Body of pancreas (tissue), 4 donors: Measurements from ENCODE around the gene RAI1. TPM values are rescaled to one million over a fixed set of nuclear protein-coding genes. Genes with fewer than 3 reads are reported as not detected.
A peak's percentile ranks its signal among the peaks of the same experiment; 100 is the strongest.

Source experiments
- ATAC-seq: fragments of 150-250 bp; one replicate; pipeline ENCODE4 v1.9.1; 2016
- DNase-seq, 4 donors: peaks; one replicate each; pipeline ENCODE4 v3.0.0-alpha.2; 2019
- H3K27ac ChIP-seq, 4 donors: fragments of 200-600 bp; sonication (generic); 1 replicate in 3 of 4; 2 replicates in 1 of 4; pipeline versions ENCODE4 v1.5.1 to v1.6.1; 2016 to 2019; ENCODE audit warnings: mild to moderate bottlenecking in 1 of 4, mixed read lengths in 1 of 4, moderate library complexity in 1 of 4
- H3K27me3 ChIP-seq, 2 donors: fragments of 200-600 bp; sonication (generic); one replicate each; pipeline ENCODE4 v1.6.0; 2016; ENCODE audit warnings: mild to moderate bottlenecking in 1 of 2
- H3K36me3 ChIP-seq, 2 donors: fragments of 200-600 bp; sonication (generic); replicated peaks in 1 of 2; 2 replicates each; pipeline ENCODE4 v1.5.1; 2016; ENCODE audit warnings: low read depth in 2 of 2; ENCODE audit not compliant: insufficient read depth in 1 of 2
- H3K4me1 ChIP-seq: fragments of 200-600 bp; sonication (generic); one replicate; pipeline ENCODE4 v1.6.0; 2016
- H3K4me3 ChIP-seq, 2 donors: fragments of 200-600 bp; sonication (generic); 1 replicate in 1 of 2; 2 replicates in 1 of 2; pipeline ENCODE4 v1.5.1; 2016 to 2019
- H3K9me3 ChIP-seq, 3 donors: fragments of 200-600 bp; sonication (generic); 1 replicate in 2 of 3; 2 replicates in 1 of 3; pipeline ENCODE4 v1.5.1; 2016
- POLR2A ChIP-seq, 3 donors: fragments of 450-650 bp; IDR thresholded peaks; one replicate each; pipeline ENCODE4 v1.6.1; 2016; ENCODE audit warnings: antibody characterized with exemption in 3 of 3, mild to moderate bottlenecking in 2 of 3
- WGBS, 2 donors: methylation state at CpG; one replicate each; pipeline ENCODE4 v1.1.5; 2017; 5-methylcytosine and 5-hydroxymethylcytosine counted together
- intact Hi-C: fragments of 100-400 bp; cut with DNase I; formaldehyde crosslinking; loops from one replicate; pipeline ENCODE4 v1.15.1; 2023
- total RNA-seq, 2 donors: library from RNA; depleted of rRNA; stranded (reverse); fragments of >200 nt; gene quantifications; one replicate each; pipeline ENCODE4 v1.1.0, GENCODE V29; 2016
- TF ChIP-seq, protein P1 (sequence below), 7 experiments: fragments of 450-650 bp in 4 of 7; fragments of 200-600 bp in 3 of 7; sonication (generic) in 3 of 7; IDR thresholded peaks; one replicate each; pipeline ENCODE4 v1.5.1; 2016 to 2019; ENCODE audit warnings: antibody characterized with exemption in 7 of 7

The RAI1 gene
- total RNA-seq, 2 donors from 2014 or later, result 16.3 to 41.5 TPM

DNA sequence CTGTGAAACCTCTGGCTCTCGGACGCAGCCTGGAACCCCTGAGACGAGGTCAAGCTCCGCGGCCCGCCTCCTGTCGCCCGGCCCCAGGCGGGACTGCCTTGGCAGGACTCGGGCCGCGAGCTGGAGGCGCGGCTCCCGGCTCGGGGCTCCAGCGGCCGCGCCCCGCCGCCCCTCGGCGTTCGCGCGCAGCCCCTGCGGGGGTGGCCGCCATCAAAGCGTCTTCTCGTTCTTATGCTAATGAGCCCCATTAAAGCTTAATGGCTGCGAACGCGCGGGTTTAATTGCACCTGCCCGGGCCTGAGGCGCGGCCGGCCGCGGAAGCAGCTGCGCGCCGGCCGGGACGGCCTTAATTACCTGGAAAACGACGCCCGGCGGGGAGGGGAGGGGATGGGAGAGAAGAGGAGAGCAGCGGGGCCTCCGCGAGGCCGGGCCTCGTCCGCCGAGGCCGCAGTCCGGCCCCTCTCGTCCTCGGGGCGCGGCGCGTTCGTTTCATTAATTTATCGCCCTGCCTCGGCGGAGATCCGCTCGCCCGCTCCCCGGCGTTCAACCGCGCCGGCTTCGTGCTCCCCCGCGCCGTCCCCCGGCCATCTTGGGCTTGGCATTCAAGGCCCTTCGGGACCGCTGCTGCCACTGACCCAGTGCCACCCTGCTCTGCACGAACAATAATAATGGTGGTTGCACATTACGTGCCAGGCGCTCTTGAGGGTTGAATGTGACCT is 19.2 kb downstream of the RAI1 start:
- Histone ChIP-seq H3K36me3 (no peaks in the 10 kb centered on the region), H3K27me3 (no peaks in the 10 kb centered on the region), H3K4me1 (peaks cover 86% of the 10 kb centered on the region), H3K27ac (peak overlapping the region; percentile 36 to 97 (median 86)), H3K9me3 (no peaks in the 10 kb centered on the region), H3K4me3 (no peak overlapping the region)
- TF ChIP-seq, protein P1, sequence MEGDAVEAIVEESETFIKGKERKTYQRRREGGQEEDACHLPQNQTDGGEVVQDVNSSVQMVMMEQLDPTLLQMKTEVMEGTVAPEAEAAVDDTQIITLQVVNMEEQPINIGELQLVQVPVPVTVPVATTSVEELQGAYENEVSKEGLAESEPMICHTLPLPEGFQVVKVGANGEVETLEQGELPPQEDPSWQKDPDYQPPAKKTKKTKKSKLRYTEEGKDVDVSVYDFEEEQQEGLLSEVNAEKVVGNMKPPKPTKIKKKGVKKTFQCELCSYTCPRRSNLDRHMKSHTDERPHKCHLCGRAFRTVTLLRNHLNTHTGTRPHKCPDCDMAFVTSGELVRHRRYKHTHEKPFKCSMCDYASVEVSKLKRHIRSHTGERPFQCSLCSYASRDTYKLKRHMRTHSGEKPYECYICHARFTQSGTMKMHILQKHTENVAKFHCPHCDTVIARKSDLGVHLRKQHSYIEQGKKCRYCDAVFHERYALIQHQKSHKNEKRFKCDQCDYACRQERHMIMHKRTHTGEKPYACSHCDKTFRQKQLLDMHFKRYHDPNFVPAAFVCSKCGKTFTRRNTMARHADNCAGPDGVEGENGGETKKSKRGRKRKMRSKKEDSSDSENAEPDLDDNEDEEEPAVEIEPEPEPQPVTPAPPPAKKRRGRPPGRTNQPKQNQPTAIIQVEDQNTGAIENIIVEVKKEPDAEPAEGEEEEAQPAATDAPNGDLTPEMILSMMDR (IDR thresholded peaks at IDR 0.05), result no peak
- TF ChIP-seq POLR2A (IDR thresholded peaks at IDR 0.05), result no peak
- no peak for ATAC-seq
- intact Hi-C loops, result no loop called here
- DNase-seq, result peak in 1 of 4 donors; percentile 35
- WGBS, 2 donors, result 37 to 63% methylated on average over 31 to 69 of the region's 86 CpGs

GRCh38 chr17:17701112-17701511 is 19.9 kb downstream of the RAI1 start:
- WGBS, 2 donors, result 75 to 95% methylated on average over 2 of the region's 2 CpGs
- Histone ChIP-seq H3K4me1 (peaks cover 80% of the 10 kb centered on the region), H3K4me3 (no peak overlapping the region)

DNA sequence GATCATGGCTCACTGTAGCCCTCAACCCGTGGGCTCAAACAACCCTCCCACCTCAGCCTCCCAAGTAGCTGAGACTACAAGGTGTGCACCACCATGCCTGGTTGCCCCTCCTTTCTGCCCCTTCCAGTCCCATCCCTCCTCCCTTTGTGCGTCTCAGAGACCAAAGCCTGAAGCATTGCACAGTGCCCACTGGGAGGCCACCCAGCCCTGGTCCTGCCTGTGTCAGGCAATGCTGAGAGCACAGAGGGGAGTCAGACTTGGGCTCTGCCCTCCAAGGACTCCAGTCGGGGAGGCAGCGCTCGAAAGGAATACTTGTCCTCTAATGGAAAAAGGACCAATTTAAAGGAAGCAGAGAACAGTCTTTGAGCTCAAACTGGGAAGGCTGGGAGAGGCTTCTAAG is 20.4 kb downstream of the RAI1 start:
- Histone ChIP-seq H3K27ac (peak overlapping the region in 2 of 4 donors; percentile 19 to 54), H3K36me3 (no peaks in the 10 kb centered on the region), H3K9me3 (no peaks in the 10 kb centered on the region), H3K4me1 (peaks cover 76% of the 10 kb centered on the region), H3K27me3 (no peaks in the 10 kb centered on the region), H3K4me3 (no peak overlapping the region)
- TF ChIP-seq, protein P1 (IDR thresholded peaks at IDR 0.05), result no peak
- TF ChIP-seq POLR2A (IDR thresholded peaks at IDR 0.05), result no peak
- ATAC-seq (no peak), DNase-seq (no peak)
- WGBS, 2 donors, result 88 to 92% methylated on average over 4 to 5 of the region's 5 CpGs
- intact Hi-C loops, result no loop called here

More at GRCh38 chr17:17701112-17701511, 19.9 kb downstream of the RAI1 start:
- no peaks in the 10 kb centered on the region for H3K9me3 ChIP-seq
- DNase-seq (no peak), ATAC-seq (no peak)
- no peaks in the 10 kb centered on the region for H3K27me3 ChIP-seq
- peak overlapping the region in 3 of 4 donors; percentile 36 to 97 (median 97) for H3K27ac ChIP-seq
- H3K36me3 ChIP-seq, result no peaks in the 10 kb centered on the region
- no peak for TF ChIP-seq POLR2A (IDR thresholded peaks at IDR 0.05)
- TF ChIP-seq, protein P1 (IDR thresholded peaks at IDR 0.05), result no peak
- intact Hi-C loops, result no loop called here

DNA sequence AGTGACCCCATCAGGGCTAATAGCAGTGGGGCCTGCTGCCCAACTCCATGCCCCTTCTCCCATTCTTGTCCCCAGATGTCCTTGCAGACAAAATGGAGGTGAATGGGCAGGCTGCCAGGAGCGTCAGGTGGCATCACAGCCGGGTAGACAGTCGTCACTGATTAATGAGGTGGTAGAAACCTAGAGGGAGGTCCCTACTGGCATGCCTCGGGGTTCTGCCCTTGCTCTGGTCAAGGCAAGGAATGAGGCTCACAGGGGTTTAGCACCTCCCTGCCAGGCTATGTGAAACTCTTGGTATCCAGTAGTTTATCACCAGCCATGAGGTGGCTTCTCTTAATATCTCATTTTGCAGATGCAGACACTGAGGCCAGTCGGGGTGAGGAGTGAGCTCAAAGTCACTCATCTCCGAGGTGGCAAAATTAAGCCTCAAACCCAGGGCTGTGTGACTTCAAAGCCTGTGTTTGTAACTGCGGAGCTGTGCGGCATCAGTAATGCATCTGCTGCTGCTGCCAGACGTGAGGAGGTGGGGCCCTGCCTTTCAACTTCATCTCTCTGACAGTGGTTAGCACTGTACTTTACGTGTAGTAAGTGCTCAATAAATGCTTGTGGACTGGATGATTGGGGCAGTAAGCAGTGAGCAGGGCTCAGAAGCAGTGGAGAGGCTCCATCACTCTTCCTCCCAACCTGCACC is 21.3 kb downstream of the RAI1 start:
- intact Hi-C loops, result no loop called here
- peak in 1 of 4 donors; percentile 36 for DNase-seq
- TF ChIP-seq POLR2A (IDR thresholded peaks at IDR 0.05), result no peak
- TF ChIP-seq, protein P1 (IDR thresholded peaks at IDR 0.05), result no peak
- H3K4me3 ChIP-seq, result no peak overlapping the region
- WGBS, 2 donors, result 64 to 78% methylated on average over 10 of the region's 10 CpGs
- H3K27me3 ChIP-seq, result no peaks in the 10 kb centered on the region
- ATAC-seq, result no peak
- H3K4me1 ChIP-seq, result peaks cover 67% of the 10 kb centered on the region
- H3K27ac ChIP-seq, result peak overlapping the region; percentile 19 to 54 (median 36)
- no peaks in the 10 kb centered on the region for H3K9me3 ChIP-seq
- no peaks in the 10 kb centered on the region for H3K36me3 ChIP-seq
